ENCODE measurements around the gene ARID1B.

Gene ARID1B

GRCh38 chr6:157240059-157240959 is 463.1 kb downstream of the ARID1B start:
- TF ChIP-seq REST (IDR thresholded peaks at IDR 0.05; ENCODE audit: insufficient read depth in 1 of 2, low read depth in 2 of 2, low read length in 2 of 2) (no peak), POLR2AphosphoS5 (IDR thresholded peaks at IDR 0.05; ENCODE audit: low read depth, low read length) (no peak), TAF1 (IDR thresholded peaks at IDR 0.05; ENCODE audit: borderline replicate concordance, insufficient read depth, low read length) (no peak), SIN3A (IDR thresholded peaks at IDR 0.05; ENCODE audit: borderline replicate concordance, insufficient read depth, low read length) (no peak)

GRCh38 chr6:157240960-157241311 is 463.8 kb downstream of the ARID1B start:
- TF ChIP-seq SIN3A (IDR thresholded peaks at IDR 0.05; ENCODE audit: borderline replicate concordance, insufficient read depth, low read length) (no peak), TAF1 (IDR thresholded peaks at IDR 0.05; ENCODE audit: borderline replicate concordance, insufficient read depth, low read length) (no peak), REST (IDR thresholded peaks at IDR 0.05; ENCODE audit: insufficient read depth in 1 of 2, low read depth in 2 of 2, low read length in 2 of 2) (no peak)

- TF ChIP-seq SIN3A (IDR thresholded peaks at IDR 0.05; ENCODE audit: borderline replicate concordance, insufficient read depth, low read length), result no peak
- no peak for TF ChIP-seq REST (IDR thresholded peaks at IDR 0.05; ENCODE audit: insufficient read depth in 1 of 2, low read depth in 2 of 2, low read length in 2 of 2)
- no peak for TF ChIP-seq FOXP2 (optimal IDR thresholded peaks at IDR 0.05; ENCODE audit: borderline replicate concordance, extremely low read depth, extremely low read length, insufficient read depth)
These were observed 465.6 kb downstream of the ARID1B start for GRCh38 chr6:157242791-157243190.

GRCh38 chr6:157244175-157244574 is 467.0 kb downstream of the ARID1B start:
- TF ChIP-seq FOXP2 (optimal IDR thresholded peaks at IDR 0.05; ENCODE audit: borderline replicate concordance, extremely low read depth, extremely low read length, insufficient read depth), result no peak
- TF ChIP-seq POLR2AphosphoS5 (IDR thresholded peaks at IDR 0.05; ENCODE audit: low read depth, low read length), result no peak
- no peak for TF ChIP-seq SIN3A (IDR thresholded peaks at IDR 0.05; ENCODE audit: borderline replicate concordance, insufficient read depth, low read length)
- TF ChIP-seq REST (IDR thresholded peaks at IDR 0.05; ENCODE audit: insufficient read depth in 1 of 2, low read depth in 2 of 2, low read length in 2 of 2), result no peak
- TF ChIP-seq TAF1 (IDR thresholded peaks at IDR 0.05; ENCODE audit: borderline replicate concordance, insufficient read depth, low read length), result no peak

GRCh38 chr6:157244780-157245179 is 467.6 kb downstream of the ARID1B start:
- TF ChIP-seq FOXP2 (optimal IDR thresholded peaks at IDR 0.05; ENCODE audit: borderline replicate concordance, extremely low read depth, extremely low read length, insufficient read depth) (no peak), REST (IDR thresholded peaks at IDR 0.05; ENCODE audit: insufficient read depth in 1 of 2, low read depth in 2 of 2, low read length in 2 of 2) (no peak), POLR2AphosphoS5 (IDR thresholded peaks at IDR 0.05; ENCODE audit: low read depth, low read length) (no peak), TAF1 (IDR thresholded peaks at IDR 0.05; ENCODE audit: borderline replicate concordance, insufficient read depth, low read length) (no peak), SIN3A (IDR thresholded peaks at IDR 0.05; ENCODE audit: borderline replicate concordance, insufficient read depth, low read length) (no peak)
